ENCODE data around the gene PLCXD1.

DNA sequence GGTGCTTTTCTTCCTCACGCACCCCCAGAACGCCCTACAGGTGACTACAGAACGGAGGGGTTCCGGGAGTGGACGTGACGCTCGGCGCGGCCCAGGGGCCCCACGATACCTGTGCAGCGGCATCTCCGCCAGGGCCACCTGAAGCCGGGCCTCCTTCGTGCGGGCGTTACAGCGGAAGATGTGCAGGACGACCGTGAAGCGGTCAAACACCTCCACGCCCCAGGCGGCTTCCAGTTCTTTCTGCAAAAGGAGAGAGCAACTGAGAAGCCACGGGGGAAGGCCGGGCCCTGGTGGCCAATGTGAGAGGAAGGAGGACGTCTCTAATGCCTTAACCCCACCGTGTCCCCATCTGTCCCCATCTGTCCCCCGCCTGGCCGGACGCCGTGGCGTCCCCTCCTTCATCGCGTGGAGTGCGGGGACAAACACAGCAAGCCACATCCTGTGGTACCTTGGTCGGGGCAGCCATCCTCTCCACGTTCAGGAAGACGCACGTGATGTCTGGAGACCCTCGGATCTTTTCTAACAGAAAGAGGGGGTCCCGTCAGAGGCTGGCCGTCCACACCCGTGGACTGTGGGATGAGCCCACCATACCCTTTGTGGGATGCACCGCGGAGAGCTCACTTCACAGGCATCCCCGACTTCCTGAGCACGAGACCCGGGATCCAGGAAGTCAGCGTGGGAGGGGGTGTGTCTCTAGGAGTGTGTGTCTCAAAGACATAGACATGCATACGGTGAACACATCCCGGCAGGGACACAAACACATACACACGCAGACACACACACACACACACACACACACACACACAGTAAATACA lies 33.8 kb downstream of the PLCXD1 start:
- TF ChIP-seq, protein P1, sequence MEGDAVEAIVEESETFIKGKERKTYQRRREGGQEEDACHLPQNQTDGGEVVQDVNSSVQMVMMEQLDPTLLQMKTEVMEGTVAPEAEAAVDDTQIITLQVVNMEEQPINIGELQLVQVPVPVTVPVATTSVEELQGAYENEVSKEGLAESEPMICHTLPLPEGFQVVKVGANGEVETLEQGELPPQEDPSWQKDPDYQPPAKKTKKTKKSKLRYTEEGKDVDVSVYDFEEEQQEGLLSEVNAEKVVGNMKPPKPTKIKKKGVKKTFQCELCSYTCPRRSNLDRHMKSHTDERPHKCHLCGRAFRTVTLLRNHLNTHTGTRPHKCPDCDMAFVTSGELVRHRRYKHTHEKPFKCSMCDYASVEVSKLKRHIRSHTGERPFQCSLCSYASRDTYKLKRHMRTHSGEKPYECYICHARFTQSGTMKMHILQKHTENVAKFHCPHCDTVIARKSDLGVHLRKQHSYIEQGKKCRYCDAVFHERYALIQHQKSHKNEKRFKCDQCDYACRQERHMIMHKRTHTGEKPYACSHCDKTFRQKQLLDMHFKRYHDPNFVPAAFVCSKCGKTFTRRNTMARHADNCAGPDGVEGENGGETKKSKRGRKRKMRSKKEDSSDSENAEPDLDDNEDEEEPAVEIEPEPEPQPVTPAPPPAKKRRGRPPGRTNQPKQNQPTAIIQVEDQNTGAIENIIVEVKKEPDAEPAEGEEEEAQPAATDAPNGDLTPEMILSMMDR (IDR thresholded peaks at IDR 0.05; ENCODE audit: low read length): no peak
- no peak for TF ChIP-seq EZH2 (IDR thresholded peaks at IDR 0.05; ENCODE audit: borderline replicate concordance, low read length)
